Activated T-helper 1 cell treated with Interleukin-2 at 50 U/mL for 16 hours (primary cell): ENCODE measurements around the gene CTDNEP1.

Experiments used
- DNase-seq: peaks from one replicate; pipeline ENCODE4 v3.0.0-alpha.2; 2020; ENCODE audit warnings: low read depth

Gene CTDNEP1

GRCh38 chr17:7251661-7252175 is at the start of gene CTDNEP1:
TSS of gene CTDNEP1 (minus strand) at chr17:7251734. CDS start at chr17:7251296, 438 bp downstream.
- peak; percentile 98 for DNase-seq

- peak; percentile 53 for DNase-seq
These were observed 44.8 kb upstream of the CTDNEP1 start for GRCh38 chr17:7296189-7296861.

GRCh38 chr17:7295230-7296180 is 44.0 kb upstream of the CTDNEP1 start:
- DNase-seq = no peak

GRCh38 chr17:7294614-7295153 is 43.1 kb upstream of the CTDNEP1 start, which contains the start of gene YBX2:
TSS of gene YBX2 (minus strand) at chr17:7294639. CDS start at chr17:7294500, 139 bp downstream.
- peak; percentile 51 for DNase-seq

- DNase-seq = no peak
These were observed 42.5 kb upstream of the CTDNEP1 start for GRCh38 chr17:7293816-7294613.

- no peak for DNase-seq
These were observed 41.6 kb upstream of the CTDNEP1 start for GRCh38 chr17:7293159-7293558.

GRCh38 chr17:7292729-7293128 is 41.2 kb upstream of the CTDNEP1 start:
- DNase-seq = no peak

- DNase-seq = no peak
These were observed 40.7 kb upstream of the CTDNEP1 start for GRCh38 chr17:7292194-7292593.

GRCh38 chr17:7290685-7291084 is 39.2 kb upstream of the CTDNEP1 start:
- no peak for DNase-seq

- no peak for DNase-seq
These were observed 38.6 kb upstream of the CTDNEP1 start for GRCh38 chr17:7290166-7290565.

GRCh38 chr17:7289256-7290032 is 37.9 kb upstream of the CTDNEP1 start:
- DNase-seq = no peak

- DNase-seq = no peak
These were observed 34.1 kb upstream of the CTDNEP1 start for GRCh38 chr17:7285679-7286078.

- DNase-seq = no peak
These were observed 33.4 kb upstream of the CTDNEP1 start for GRCh38 chr17:7284911-7285310.

GRCh38 chr17:7283471-7284216 is 32.1 kb upstream of the CTDNEP1 start:
- no peak for DNase-seq

- no peak for DNase-seq
These were observed 31.3 kb upstream of the CTDNEP1 start for GRCh38 chr17:7282752-7283321.

GRCh38 chr17:7281953-7282751 is 30.6 kb upstream of the CTDNEP1 start:
- no peak for DNase-seq

- DNase-seq = peak; percentile 61
These were observed 29.8 kb upstream of the CTDNEP1 start, which contains the start of gene SLC2A4 for GRCh38 chr17:7281074-7281952. TSS of gene SLC2A4 (plus strand) at chr17:7281718. CDS start at chr17:7281935, 217 bp downstream.
